MM.1S (cell line): ENCODE results near the gene ZPR1.

ENCODE experiments used
- CTCF ChIP-seq: fragments of 300-600 bp; sonication (generic); IDR thresholded peaks from 2 replicates; pipeline ENCODE4 v1.5.1; 2016; ENCODE audit warnings: antibody characterized with exemption, low read length, mixed read lengths
- EZH2 ChIP-seq: fragments of 300-600 bp; sonication (generic); optimal IDR thresholded peaks from 2 replicates; pipeline ENCODE3; 2017; ENCODE audit warnings: low read depth, mild to moderate bottlenecking, antibody characterized with exemption, low read length, mixed read lengths
- EZH2phosphoT487 ChIP-seq: fragments of 300-600 bp; sonication (generic); IDR thresholded peaks from 2 replicates; pipeline ENCODE4 v1.6.1; 2018; ENCODE audit warnings: antibody characterized with exemption, low read length

DNA sequence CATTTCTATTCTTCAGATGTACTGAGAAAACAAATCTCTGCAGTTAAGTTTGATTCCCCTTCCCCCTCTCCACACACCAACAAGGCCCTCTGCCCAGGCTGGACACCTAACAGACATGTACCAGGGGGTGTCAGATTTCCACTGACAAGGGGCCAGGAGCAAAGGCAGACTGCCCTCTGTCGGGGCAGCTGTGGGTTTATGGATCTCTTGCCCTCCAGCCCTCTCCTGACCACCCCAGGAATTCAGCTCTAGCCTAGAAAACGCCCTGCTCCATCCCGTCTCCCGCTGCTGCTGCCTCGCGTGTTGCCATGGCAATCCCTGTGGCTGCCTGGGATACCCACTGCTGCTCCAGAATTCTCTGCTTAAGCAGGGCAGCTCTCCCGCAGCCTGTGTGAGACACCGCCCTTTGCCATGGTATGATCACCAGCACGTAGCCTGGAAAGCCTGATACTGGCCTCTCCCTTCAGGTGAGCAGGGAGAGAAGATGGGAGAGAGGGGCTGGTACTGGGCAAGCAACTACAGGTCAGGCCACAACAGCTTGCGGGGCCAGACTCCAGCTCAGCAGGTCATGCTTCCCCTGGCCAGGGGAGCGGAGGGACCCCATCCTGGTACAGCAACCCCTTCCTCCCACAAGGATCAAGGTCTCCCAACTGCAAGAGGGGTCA is 56.6 kb downstream of the ZPR1 start:
- TF ChIP-seq CTCF, result no peak
- no peak for TF ChIP-seq EZH2
- no peak for TF ChIP-seq EZH2phosphoT487
